GM21717 (cell line): ENCODE results near the gene PCSK6.
"Not testable (repeated sequence)": the region's sequence is repeated elsewhere in the genome, so short reads cannot be mapped to it uniquely, and the experiment has no call there.

Experiments used
- ATAC-seq: cut with Tn5 transposase; IDR thresholded peaks from one replicate; pipeline ENCODE4 v1.9.1; 2021; ENCODE audit warnings: mild to moderate bottlenecking, moderate library complexity; ENCODE audit not compliant: unreplicated experiment

Gene PCSK6

GRCh38 chr15:101384276-101384675, 105.2 kb downstream of the PCSK6 start:
- ATAC-seq: no peak

GRCh38 chr15:101382544-101382943, 107.0 kb downstream of the PCSK6 start:
- ATAC-seq: no peak

- no peak for ATAC-seq
Measured at GRCh38 chr15:101381671-101382212, 107.8 kb downstream of the PCSK6 start.

DNA sequence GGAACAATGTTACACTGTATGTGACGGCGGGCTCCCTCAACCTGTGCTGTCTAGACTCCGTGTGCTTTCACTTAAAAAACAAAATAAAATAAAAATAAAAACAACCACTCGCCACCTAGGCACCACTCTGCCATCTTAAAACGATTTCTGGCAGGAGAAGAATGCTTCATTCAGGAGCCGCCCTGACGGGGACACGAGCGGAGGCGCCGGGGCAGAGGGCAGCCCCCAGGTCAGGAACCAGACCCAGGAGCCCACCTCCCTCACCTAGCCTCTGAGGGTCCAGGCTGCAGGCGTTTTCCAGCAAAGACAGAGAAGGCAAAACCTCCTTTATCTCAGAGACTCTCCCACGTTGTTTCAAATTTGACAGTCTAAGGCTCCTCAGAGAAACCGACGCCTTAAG, 109.4 kb downstream of the PCSK6 start:
- ATAC-seq: no peak

GRCh38 chr15:101379647-101380046, 109.9 kb downstream of the PCSK6 start:
- ATAC-seq: no peak

- no peak for ATAC-seq
Measured at GRCh38 chr15:101378879-101379278, 110.6 kb downstream of the PCSK6 start.

DNA sequence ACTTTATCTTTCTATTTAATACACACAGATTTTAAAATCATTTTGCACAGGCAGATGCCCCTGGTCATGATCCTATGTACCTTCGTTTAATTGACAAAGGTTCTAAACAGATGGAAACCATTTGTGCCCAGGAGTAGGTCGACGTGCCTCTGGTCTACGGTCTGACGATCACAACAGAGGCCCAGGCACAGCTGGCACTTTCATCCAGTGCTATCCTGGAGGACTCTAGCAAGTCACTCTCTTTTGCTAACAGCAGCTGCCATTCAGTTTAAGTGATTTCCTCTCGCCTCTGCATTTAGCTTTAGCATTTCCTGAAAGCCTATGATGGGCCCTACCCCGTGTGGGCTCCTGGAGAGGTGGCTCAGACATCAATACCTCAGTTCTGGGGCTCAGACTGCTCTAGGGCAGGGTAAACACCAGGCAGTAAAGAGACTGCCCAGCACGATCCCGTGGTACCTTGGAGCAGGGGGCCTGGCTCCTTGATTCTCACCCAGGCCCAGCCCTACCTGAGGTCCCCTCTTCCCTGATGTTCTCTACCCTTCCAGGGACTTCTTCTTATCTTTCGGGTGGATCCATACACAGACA, 111.2 kb downstream of the PCSK6 start:
- ATAC-seq: no peak

DNA sequence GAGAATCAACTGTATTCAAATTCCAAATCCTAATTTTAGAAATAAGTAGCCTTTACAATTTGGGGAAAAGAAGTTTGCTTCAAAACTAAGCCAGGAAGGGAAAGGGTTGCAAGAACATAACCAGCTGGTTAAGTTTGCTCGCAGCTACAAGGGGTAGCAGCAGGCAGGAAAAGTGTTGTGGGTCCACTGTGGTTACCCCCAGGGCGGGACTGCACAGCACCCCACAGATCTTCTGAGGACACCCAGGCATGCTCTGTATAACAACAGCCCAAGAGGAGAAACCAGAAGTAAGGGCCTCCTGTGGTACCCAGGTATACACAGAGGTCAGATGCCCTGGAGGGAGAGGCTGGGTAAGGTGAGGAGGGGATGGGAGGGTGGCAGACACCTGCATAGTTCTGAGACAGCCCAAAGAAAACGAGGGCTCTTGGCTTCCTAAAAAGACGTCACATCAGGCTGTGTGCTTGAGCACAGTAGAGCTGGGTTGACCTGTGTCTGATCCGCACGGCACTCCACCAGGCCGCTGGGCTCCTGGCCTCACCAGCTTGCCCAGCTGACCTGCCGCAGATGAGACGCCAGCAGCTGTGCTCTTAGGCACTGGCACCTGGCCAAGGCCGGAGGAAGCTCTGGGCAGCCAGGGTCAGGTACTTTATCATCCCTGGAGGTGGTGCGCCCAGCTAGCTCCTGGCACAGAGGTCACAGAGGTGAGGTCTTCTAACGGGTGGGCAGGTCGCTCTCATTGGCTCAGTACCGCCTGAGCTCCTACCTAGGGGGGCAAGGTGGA, 112.7 kb downstream of the PCSK6 start:
- no peak for ATAC-seq

DNA sequence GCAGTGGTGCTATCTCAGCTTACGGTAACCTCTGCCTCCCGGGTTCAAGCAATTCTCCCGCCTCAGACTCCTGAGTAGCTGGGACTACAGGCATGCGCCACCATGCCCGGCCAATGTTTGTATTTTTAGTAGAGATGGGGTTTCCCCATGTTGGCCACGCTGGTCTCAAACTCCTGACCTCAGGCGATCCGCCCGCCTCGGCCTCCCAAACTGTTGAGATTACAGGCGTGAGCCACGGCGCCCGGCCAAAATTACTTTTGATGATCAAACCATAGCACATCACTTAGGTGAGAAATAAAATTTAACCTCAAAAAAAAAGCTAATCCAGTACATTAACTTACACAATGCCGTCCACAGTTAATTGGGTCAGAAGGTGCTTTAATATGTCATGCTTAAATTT, 114.5 kb downstream of the PCSK6 start:
- ATAC-seq: not testable (repeated sequence)

- no peak for ATAC-seq
Measured at GRCh38 chr15:101374326-101374725, 115.2 kb downstream of the PCSK6 start.

GRCh38 chr15:101373577-101373976, 115.9 kb downstream of the PCSK6 start:
- ATAC-seq: no peak

DNA sequence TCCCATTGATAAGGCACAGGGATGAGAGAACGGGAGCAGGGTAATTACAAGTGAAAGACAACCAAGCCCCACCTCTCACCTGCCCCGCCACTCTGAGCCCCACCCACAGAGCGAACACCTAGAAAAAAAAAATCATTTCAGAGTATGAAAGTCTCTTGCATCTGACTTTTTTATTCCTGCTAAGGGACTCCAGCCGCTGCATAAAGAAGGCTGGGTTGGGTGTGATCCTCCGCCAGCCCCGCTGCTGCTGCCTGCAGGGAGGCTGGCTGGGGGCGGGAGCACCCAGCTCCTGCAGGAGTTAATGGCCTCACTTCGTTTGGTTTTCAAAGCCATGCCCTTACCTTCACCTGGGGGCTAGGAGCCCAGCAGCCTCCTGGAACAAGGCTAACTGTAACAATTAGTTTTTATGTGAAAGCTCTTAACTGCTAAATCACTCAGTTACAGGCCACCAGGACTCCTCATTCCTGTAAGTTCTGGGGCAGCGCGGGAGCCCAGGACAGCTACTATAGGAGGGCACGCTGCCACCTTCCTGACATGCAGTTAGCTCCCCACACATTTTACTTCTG, 116.5 kb downstream of the PCSK6 start:
- ATAC-seq: no peak

DNA sequence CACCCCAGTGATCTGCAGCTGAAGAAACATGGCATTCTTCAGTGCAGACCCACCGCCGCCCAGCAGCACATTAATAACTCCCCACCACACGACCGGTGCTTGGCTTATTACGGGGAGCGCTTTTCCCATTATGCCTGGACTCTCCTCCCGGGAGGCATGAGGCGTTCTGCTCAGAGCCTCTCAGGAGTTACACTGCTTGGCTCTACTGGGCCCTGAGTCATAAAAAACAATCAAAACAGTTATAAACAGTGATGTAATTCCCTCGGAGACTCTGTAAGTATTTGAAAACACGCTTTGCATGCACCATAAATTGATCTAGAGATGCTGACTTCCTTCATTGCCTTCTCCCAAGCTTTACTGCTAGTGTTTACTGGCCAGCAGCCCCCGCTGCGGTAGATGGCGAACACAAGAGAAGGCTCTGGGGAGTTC, 117.3 kb downstream of the PCSK6 start:
- no peak for ATAC-seq

DNA sequence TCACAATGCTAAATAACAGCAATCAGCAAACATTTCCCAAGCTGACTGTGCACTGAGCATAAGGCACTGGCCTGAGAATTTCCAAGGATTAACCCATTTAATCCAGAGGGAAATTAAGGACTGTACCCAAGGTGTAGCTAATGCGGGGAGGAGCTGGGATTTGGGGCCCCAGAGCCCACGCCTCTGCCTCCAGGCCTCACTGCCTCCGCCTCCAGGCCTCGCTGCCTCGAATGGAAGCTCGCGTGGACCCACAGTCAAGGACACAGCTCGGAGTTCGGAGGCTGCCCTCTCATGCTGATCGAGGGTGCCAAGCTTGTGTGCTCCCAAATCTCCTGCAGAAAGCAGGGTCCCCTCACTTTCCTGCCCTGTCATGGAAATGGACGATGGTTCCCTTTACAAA, 118.0 kb downstream of the PCSK6 start:
- ATAC-seq: no peak

DNA sequence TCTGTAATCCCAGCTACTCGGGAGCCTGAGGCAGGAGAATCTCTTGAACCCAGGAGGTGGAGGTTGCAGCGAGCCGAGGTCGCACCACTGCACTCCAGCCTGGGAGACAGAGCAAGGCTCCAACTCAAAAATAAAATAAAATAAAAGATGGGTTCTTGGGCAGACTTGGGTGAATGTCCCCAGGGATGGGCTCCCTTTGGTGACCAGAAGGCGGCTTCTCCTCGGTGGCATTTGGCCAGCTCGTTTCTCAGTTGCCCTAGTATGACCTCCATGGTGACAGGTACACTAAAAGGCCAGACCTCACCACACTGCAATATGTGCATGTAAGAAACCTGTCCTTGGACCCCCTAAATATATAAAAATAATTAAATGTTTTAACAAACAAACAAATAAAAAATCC, 118.4 kb downstream of the PCSK6 start:
- no peak for ATAC-seq

DNA sequence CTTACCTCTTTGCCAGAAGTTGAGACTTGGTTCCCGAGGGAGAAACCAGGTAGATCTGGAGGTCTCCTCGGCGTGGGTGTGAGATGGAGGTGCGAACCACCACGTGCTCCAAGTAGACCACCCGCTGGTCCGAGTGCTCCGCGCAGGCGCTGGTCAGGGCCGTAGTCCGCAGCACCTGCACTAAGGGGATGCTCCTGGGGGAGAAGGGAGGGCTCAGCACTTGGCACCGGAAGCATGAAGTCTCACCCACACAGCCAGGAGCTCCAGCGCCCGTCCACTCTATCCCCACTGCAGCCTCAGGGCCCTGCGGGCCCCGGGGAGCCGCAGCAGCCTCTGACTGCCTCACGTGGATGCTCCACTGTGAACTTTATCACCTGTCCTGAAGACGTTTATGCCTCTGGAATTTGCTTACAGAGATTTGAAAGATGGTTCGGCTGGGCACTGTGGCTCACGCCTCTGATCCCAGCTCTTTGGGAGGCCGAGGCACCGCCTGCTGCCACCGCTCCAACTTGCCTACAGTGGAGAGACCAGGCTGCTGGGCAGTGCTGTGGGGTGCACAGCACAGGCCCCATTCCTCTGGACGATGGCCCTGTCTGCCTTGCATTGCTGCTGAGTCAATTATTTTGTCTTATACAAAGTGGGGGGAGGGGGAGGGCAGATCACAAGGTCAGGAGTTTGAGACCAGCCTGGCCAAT, 119.0 kb downstream of the PCSK6 start:
- ATAC-seq: no peak

DNA sequence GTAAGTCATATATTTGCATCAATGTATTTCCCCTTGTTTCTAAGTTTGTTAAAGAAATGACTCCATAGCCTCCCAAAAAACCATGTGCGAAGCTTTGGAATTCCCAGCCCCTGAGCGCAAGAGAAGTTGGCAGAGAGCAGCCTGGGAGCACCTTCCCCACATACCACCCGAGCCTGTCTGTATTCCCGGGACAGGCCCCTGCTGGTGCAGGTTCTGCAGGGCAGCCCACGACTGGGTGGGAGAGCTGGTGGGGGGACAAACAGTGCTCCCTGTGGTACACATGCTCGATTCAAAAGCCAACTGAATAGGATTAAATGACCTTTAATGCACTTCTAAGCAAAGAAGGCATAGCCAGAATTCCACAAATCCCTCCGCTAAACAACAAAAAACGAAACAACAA, 119.8 kb downstream of the PCSK6 start:
- no peak for ATAC-seq

- no peak for ATAC-seq
Measured at GRCh38 chr15:101368861-101369642, 120.5 kb downstream of the PCSK6 start.

DNA sequence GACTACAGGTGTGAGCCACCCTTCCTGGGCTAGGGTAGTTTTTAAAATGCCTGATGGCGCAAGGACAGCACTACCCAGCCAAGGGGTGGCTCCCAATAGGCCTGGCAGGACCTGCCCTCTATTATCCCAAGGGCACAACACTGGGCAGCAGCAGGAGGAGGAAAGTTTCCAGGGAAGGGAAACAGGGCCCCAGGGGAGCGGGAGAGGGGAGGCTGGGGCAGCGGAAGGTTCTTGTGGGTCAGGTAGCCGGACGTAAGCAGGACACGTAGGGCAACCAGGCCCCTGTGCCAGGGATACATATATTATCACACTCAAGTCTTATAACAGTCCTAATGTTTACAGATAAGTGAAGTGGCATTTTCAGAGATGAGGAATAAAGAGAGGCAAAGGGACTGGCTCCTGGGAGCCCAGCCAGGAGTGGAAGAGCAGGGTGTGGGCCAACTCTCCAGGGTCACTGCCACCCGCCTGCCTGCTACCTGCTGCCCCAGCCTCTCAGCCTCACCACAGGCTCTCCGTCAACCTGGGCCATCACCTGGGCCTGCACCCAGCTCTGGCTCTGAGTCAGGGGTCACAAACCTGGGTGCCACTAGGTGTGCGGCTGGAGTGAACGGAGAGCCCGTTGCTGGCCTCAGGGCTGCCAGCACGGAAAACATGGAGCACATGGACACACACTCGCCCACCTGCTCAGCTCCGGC, 121.3 kb downstream of the PCSK6 start:
- no peak for ATAC-seq

- ATAC-seq: no peak
Measured at GRCh38 chr15:101366853-101367252, 122.7 kb downstream of the PCSK6 start.
